SH-SY5Y (cell line): ENCODE measurements around the gene MAP2K6.

Experiments
- GATA2 ChIP-seq: IDR thresholded peaks from 2 replicates; pipeline ENCODE4 v1.6.1; 2011; ENCODE audit warnings: mild to moderate bottlenecking, low read depth, low read length
- GATA3 ChIP-seq: IDR thresholded peaks from 2 replicates; pipeline ENCODE4 v1.6.1; 2011; ENCODE audit warnings: low read depth, mild to moderate bottlenecking, low read length, moderate library complexity

GRCh38 chr17:69500911-69501429, 86.5 kb downstream of the MAP2K6 start:
- TF ChIP-seq GATA2: no peak
- TF ChIP-seq GATA3: no peak
